NB4 (cell line): ENCODE measurements around the gene ABCB1.

Experiments used
- DNase-seq: peaks from one replicate; pipeline ENCODE4 v3.0.0; 2010; ENCODE audit warnings: low read depth
- H3K4me3 ChIP-seq: one replicate; pipeline ENCODE4 v1.5.1; 2011; ENCODE audit warnings: mild to moderate bottlenecking, low read depth, low read length, moderate library complexity
- MYC ChIP-seq: IDR thresholded peaks from 2 replicates; pipeline ENCODE4 v1.6.1; 2011; ENCODE audit warnings: low read depth, low read length
- POLR2A ChIP-seq: IDR thresholded peaks from 2 replicates; pipeline ENCODE4 v1.6.1; 2011; ENCODE audit warnings: mild to moderate bottlenecking; ENCODE audit not compliant: insufficient read length; ENCODE audit errors: extremely low read depth
- TF ChIP-seq, protein P1 (sequence below): IDR thresholded peaks from one replicate; pipeline ENCODE4 v1.5.1; 2012; ENCODE audit warnings: low read depth, low read length
- TF ChIP-seq, protein P2 (sequence below): IDR thresholded peaks from 2 replicates; pipeline ENCODE4 v1.6.1; 2011; ENCODE audit warnings: low read depth, low read length

Gene ABCB1

DNA sequence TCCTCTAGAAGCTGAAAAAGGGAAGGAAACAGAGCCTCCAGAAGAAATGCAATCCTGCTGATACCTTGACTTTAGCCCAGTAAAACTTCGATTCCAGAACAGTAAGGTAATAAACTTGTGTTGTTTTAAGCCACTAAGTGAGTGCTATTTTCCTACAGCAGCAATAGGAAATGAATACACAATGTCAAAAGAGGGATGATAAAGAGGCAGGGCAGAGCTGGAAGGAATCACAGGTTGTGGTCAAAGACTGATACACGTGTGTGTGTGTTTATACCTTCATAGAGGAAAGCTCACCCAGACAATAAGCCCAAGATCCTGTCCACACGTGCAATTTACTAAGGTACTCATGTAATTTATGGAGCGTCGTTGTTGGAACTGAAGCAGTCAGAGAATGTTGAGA, 9.5 kb downstream of the ABCB1 start:
- no peak for DNase-seq
- no peak overlapping the region for H3K4me3 ChIP-seq
- TF ChIP-seq, protein P1, sequence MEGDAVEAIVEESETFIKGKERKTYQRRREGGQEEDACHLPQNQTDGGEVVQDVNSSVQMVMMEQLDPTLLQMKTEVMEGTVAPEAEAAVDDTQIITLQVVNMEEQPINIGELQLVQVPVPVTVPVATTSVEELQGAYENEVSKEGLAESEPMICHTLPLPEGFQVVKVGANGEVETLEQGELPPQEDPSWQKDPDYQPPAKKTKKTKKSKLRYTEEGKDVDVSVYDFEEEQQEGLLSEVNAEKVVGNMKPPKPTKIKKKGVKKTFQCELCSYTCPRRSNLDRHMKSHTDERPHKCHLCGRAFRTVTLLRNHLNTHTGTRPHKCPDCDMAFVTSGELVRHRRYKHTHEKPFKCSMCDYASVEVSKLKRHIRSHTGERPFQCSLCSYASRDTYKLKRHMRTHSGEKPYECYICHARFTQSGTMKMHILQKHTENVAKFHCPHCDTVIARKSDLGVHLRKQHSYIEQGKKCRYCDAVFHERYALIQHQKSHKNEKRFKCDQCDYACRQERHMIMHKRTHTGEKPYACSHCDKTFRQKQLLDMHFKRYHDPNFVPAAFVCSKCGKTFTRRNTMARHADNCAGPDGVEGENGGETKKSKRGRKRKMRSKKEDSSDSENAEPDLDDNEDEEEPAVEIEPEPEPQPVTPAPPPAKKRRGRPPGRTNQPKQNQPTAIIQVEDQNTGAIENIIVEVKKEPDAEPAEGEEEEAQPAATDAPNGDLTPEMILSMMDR = no peak
- no peak for TF ChIP-seq POLR2A
- TF ChIP-seq, protein P2, sequence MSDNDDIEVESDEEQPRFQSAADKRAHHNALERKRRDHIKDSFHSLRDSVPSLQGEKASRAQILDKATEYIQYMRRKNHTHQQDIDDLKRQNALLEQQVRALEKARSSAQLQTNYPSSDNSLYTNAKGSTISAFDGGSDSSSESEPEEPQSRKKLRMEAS = no peak
- TF ChIP-seq MYC = no peak

DNA sequence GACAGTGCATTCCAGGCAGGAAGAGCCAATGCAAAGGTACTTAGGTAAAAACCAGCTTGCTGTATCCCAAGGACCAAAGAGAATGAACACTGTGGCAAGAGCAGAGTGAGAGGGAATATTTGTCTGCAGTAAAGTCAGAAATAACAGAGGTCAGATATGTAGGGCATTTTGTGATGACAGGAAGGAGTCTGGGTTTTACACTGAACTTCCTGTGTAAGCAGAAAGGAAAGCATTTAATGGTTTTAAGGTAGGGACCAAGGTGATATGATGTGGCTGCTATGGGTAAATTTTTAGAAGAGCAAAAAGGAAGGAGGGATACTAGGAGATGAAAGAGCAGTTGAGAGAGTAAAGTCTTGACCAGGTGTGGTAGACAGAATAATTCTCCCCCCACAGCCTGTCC, 10.1 kb downstream of the ABCB1 start:
- no peak for DNase-seq
- TF ChIP-seq, protein P1 = no peak
- no peak for TF ChIP-seq MYC
- TF ChIP-seq, protein P2 = no peak
- TF ChIP-seq POLR2A = no peak
- no peak overlapping the region for H3K4me3 ChIP-seq

DNA sequence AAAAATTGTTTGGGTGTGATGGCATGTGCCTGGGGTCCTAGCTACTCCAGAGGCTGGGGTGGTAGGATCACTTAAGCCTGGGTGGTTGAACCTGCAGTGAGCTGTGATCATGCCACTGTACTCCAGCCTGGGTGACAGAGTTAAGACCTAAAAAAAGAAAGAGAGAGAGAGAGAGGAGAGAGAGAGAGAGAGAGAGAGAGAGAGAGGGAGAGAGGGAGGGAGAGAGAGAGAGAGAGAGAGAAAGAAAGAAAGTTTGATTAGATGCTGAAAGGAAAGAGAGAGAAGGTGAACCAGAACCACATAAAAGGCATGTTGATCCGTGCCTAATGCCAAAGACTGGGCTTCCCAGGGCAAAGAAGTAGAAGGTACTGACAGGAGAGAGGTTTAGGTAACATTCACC, 11.1 kb downstream of the ABCB1 start:
- TF ChIP-seq, protein P1 = no peak
- no peak for TF ChIP-seq POLR2A
- TF ChIP-seq, protein P2 = no peak
- no peak for TF ChIP-seq MYC
- DNase-seq = no peak
- no peak overlapping the region for H3K4me3 ChIP-seq

DNA sequence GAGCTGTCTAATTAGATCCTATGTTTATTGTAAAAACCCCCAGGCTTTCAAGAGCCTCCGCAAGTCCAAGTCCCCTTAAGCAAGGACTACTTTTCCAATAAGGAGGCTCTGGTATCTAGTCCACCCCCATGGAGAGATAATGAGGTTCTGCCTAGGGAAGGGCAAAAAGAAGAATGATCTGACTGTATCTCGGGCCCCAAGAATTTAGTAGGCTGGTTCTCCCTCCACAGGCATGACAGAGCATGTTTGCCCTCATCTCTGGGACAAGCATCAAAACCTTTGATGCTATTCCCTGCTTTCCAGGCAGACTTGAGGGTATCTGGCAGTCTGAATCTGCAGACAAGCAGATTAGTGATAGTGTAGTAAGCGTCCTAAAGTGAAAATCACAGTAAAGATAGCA, 19.0 kb downstream of the ABCB1 start:
- no peak for DNase-seq

DNA sequence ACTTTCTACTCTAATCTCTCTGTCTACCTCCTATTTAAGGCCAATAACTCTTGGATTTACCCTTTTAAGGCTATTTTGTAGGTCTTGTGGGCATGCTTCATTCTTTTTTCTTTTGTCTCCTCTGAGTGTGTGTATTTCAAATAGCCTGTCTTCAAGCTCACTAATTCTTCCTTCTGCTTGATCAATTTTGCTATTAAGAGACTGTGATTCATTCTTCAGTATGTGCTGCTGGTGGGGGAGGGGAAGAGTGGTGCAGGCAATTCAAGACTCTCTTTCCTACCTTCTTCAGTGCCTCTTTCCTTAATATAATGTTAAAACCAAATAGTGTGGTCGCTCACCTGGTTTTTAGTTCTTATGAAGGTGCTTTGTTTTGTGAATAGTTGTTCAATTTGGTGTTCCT, 20.0 kb downstream of the ABCB1 start:
- H3K4me3 ChIP-seq = no peak overlapping the region
- no peak for DNase-seq
- TF ChIP-seq, protein P1 = no peak
- no peak for TF ChIP-seq POLR2A
- TF ChIP-seq, protein P2 = no peak
- no peak for TF ChIP-seq MYC

More for the DNA sequence above, 19.0 kb downstream of the ABCB1 start:
- H3K4me3 ChIP-seq = no peak overlapping the region
- no peak for TF ChIP-seq MYC
- TF ChIP-seq, protein P2 = no peak
- TF ChIP-seq, protein P1 = no peak
- TF ChIP-seq POLR2A = no peak

DNA sequence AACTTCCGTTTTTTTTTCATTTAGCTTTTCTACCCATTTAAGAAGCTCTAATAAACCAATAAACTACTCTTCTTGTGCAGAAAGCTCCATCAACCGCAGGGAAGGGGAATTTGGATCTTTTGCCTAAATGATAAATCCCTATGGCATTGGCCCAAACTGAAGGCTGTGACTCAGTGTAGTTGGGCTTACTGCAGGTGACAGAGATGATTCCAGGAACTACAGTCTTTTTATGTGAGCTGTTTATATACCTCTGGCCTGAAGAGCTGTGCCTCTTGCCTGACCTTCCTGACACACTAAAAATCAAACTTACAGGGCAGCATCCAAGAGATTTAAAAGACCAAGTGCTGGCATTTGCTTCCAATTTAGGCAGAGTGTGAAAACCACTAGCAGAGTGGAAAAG, 25.2 kb downstream of the ABCB1 start:
- H3K4me3 ChIP-seq = no peak overlapping the region
- no peak for TF ChIP-seq POLR2A
- no peak for DNase-seq
